22Rv1 (cell line): ENCODE results near the gene PBX3.

Source experiments
- H3K27ac ChIP-seq: fragments of 450-650 bp; 2 replicates; pipeline ENCODE4 v1.5.1; 2017
- ZFX ChIP-seq: fragments of 450-650 bp; IDR thresholded peaks from 2 replicates; pipeline ENCODE4 v1.6.1; 2017; ENCODE audit warnings: antibody characterized with exemption, borderline replicate concordance
- TF ChIP-seq, protein P1 (sequence below): fragments of 450-650 bp; IDR thresholded peaks from 2 replicates; pipeline ENCODE4 v1.5.1; 2017; ENCODE audit warnings: mild to moderate bottlenecking

Gene PBX3

DNA sequence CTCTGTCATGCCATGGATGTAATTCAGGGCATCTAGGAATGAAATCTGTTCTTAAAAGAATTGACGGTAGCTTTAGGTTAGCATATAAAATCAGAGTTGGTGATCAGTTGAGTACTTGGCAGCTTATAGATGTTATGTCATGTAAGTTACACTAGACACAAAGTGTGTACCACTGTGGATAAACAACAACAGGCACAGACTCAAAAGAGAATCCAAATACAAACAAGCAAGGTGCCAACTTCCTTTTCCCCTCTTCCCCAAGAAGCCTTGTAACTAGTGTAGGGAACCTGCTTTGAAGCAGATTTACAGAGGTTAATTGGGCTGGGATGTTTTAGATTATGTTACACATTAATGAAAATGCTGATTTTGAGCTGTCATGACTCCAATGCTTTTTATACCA is 167.2 kb downstream of the PBX3 start:
- no peak overlapping the region for H3K27ac ChIP-seq
- TF ChIP-seq ZFX: no peak
- TF ChIP-seq, protein P1, sequence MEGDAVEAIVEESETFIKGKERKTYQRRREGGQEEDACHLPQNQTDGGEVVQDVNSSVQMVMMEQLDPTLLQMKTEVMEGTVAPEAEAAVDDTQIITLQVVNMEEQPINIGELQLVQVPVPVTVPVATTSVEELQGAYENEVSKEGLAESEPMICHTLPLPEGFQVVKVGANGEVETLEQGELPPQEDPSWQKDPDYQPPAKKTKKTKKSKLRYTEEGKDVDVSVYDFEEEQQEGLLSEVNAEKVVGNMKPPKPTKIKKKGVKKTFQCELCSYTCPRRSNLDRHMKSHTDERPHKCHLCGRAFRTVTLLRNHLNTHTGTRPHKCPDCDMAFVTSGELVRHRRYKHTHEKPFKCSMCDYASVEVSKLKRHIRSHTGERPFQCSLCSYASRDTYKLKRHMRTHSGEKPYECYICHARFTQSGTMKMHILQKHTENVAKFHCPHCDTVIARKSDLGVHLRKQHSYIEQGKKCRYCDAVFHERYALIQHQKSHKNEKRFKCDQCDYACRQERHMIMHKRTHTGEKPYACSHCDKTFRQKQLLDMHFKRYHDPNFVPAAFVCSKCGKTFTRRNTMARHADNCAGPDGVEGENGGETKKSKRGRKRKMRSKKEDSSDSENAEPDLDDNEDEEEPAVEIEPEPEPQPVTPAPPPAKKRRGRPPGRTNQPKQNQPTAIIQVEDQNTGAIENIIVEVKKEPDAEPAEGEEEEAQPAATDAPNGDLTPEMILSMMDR: no peak

DNA sequence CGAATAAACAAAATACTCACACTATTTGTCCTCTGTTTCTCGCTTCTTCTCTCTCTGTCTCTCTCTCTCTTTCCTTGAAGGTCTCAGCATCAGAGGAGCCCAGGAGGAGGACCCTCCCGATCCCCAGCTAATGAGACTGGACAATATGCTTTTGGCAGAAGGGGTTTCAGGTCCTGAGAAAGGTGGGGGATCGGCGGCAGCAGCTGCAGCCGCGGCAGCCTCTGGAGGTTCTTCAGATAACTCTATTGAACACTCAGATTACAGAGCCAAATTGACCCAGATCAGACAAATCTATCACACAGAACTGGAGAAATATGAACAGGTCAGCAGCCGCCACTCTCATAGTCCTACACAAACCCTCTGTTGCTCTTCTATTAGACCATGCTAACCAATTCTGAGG is 168.4 kb downstream of the PBX3 start:
- no peak overlapping the region for H3K27ac ChIP-seq
- no peak for TF ChIP-seq ZFX
- TF ChIP-seq, protein P1: no peak

GRCh38 chr9:125919565-125919964 is 172.4 kb downstream of the PBX3 start:
- TF ChIP-seq, protein P1: no peak
- TF ChIP-seq ZFX: no peak
- H3K27ac ChIP-seq: no peak overlapping the region

DNA sequence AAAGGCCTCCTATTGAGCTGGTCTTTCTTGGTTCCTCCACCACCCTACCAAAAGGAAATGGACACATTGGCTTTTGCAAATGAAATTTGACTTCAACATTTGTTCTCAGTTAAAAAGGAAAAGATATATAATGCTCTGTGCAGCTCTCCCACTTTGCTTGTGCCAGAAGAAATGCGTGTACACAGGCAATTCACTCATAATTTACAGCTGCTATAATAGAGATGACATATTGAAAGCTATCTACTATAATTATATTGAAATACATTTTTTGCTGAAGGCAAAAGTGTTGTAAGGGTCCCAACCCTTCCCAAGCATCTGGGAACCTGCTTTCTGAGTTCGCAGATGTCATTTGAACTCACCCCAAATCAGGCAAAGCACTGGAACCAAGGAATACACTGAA is 173.2 kb downstream of the PBX3 start:
- no peak for TF ChIP-seq ZFX
- TF ChIP-seq, protein P1: no peak
- no peak overlapping the region for H3K27ac ChIP-seq

DNA sequence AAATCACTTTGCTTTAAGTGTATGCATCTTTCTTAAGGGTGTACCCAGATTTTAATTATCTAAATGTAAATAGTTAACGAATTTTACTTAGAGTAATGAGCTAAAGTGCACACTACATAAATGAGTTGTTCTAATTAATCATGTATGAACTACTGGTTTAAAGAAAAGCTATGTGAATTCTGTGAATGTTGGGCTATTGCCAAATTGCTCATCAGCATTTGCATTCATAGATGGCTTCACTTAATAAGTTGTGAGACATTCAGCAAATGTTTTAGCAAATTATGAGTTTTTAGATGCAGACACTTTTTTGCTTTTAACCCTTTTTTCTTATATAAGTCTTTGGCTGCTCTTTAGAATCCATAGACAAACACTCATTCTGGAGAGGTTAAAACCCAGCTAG is 175.7 kb downstream of the PBX3 start:
- no peak for TF ChIP-seq ZFX
- TF ChIP-seq, protein P1: no peak
- no peak overlapping the region for H3K27ac ChIP-seq

DNA sequence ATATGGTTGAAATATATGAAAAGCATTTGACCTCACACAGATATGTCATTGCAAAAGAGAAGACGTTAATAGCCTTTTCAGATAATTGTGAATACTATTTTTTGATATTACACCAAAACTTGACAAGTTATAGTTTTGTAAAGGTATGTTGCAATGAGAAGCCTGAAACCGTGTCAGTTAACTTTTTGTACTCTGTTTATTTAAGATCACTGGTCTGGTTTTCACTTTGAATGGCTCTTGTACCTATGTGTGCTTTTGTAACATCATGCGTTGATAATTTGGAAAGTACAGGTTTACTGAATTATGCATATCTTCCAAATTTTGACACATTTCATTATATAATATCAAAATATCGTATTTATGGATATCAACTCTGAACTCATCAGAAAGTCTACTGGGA is 177.2 kb downstream of the PBX3 start:
- no peak for TF ChIP-seq ZFX
- TF ChIP-seq, protein P1: no peak

GRCh38 chr9:125926936-125927335 is 179.8 kb downstream of the PBX3 start:
- no peak overlapping the region for H3K27ac ChIP-seq
- TF ChIP-seq, protein P1: no peak
- no peak for TF ChIP-seq ZFX

More for the DNA sequence above, 177.2 kb downstream of the PBX3 start:
- no peak overlapping the region for H3K27ac ChIP-seq
